ENCODE results near the gene PRM2.

PRM2 gene

DNA sequence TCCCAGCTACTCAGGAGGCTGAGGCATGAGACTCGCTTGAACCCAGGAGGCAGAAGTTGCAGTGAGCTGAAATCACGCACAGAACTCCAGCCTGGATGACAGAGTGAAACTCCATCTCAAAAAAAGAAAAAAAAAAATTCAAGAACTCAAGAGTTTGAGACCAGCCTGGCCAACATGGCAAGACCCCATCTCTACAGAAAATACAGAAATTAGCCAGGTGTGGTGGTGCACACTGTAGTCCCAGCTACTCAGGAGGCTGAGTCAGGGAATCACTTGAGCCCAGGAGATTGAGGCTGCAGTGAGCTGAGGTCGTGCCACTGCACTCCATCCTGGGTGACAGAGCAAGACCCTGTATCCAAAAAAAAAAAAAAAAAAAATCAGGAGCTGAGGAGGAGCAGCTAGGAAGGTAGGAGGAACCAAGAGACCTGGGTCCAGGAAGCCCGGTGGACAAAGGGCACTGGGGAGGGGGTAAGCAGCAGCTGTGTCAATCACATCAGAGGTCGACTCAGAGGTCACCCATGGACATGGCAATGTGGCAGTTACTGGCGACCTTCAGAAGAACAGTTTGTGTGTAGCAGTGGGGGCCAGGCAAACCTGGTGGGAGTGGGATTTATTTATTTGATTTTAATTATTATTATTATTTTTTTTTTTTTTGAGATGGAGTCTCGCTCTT is 15.9 kb upstream of the PRM2 start:
- no peak overlapping the region for H3K4me3 ChIP-seq (ENCODE audit: low read depth, low read length)
- H3K4me1 ChIP-seq (ENCODE audit: control insufficient read depth, insufficient read depth, low read length): no peaks in the 10 kb centered on the region; the same call in 1 of the 2 replicates
- H3K9me3 ChIP-seq (ENCODE audit: control insufficient read depth, insufficient read depth, low read depth, low read length): no peaks in the 10 kb centered on the region
- no peak overlapping the region for H3K27ac ChIP-seq (ENCODE audit: extremely low read depth, low read depth, low read length)
- H3K36me3 ChIP-seq (ENCODE audit: control insufficient read depth in 2 of 2, insufficient read depth in 1 of 2, low read length in 2 of 2): no peaks in the 10 kb centered on the region
- TF ChIP-seq ZNF629 (tag by site-specific recombination; IDR thresholded peaks at IDR 0.05) (no peak), SETDB1 (IDR thresholded peaks at IDR 0.05; ENCODE audit: insufficient read length, low read length) (no peak), OVOL3 (tag by site-specific recombination; IDR thresholded peaks at IDR 0.05) (no peak), ZNF610 (tag by site-specific recombination; IDR thresholded peaks at IDR 0.05; ENCODE audit: borderline replicate concordance) (no peak)
- TF ChIP-seq, protein P1, sequence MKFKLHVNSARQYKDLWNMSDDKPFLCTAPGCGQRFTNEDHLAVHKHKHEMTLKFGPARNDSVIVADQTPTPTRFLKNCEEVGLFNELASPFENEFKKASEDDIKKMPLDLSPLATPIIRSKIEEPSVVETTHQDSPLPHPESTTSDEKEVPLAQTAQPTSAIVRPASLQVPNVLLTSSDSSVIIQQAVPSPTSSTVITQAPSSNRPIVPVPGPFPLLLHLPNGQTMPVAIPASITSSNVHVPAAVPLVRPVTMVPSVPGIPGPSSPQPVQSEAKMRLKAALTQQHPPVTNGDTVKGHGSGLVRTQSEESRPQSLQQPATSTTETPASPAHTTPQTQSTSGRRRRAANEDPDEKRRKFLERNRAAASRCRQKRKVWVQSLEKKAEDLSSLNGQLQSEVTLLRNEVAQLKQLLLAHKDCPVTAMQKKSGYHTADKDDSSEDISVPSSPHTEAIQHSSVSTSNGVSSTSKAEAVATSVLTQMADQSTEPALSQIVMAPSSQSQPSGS (tag by site-specific recombination; IDR thresholded peaks at IDR 0.05; ENCODE audit: low read depth): no peak
- TF ChIP-seq, protein P2, sequence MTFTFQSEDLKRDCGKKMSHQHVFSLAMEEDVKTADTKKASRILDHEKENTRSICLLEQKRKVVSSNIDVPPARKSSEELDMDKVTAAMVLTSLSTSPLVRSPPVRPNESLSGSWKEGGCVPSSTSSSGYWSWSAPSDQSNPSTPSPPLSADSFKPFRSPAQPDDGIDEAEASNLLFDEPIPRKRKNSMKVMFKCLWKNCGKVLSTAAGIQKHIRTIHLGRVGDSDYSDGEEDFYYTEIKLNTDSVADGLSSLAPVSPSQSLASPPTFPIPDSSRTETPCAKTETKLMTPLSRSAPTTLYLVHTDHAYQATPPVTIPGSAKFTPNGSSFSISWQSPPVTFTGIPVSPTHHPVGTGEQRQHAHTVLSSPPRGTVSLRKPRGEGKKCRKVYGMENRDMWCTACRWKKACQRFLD (tag by site-specific recombination; IDR thresholded peaks at IDR 0.05): no peak
- ChIA-PET CTCF (interaction anchor here (0.7 to 1.0 kb wide), 2 partner anchors 18 to 245 kb away, joined by 3 read pairs; no protein-coding TSS in a partner anchor), POLR2A (no interaction called here)

DNA sequence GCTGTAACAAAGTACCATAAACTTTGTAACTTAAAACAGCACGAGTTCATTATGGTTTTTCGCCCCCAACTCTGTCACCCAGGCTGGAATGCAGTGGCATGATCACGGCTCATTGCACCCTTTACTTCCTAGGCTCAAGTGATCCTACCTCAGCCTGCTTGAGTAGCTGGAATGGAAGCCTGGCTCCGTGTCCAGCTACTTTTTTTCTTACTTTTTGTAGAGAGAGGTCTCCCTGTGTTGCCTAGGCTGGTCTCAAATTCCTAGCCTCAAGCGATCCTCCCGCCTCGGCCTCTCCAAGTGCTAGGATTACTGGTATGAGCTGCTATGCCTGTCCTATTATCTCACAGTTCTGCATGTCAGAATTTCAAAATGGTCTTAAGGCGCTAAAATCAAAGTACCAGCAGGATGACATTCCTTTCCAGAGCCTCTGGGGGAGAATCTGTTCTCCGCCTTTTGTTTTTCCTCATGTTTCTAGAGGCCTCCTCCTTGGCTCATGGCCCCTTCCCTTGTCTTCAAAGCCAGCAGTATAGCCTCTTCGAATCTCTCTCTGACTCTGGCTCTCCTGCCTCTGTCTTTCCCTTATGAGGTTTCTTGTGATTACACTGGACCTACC is 14.9 kb upstream of the PRM2 start:
- TF ChIP-seq OSR2 (tag by site-specific recombination; IDR thresholded peaks at IDR 0.05): peak; percentile 61
- TF ChIP-seq ZSCAN23 (tag by site-specific recombination; IDR thresholded peaks at IDR 0.05): no peak
- TF ChIP-seq, protein P3, sequence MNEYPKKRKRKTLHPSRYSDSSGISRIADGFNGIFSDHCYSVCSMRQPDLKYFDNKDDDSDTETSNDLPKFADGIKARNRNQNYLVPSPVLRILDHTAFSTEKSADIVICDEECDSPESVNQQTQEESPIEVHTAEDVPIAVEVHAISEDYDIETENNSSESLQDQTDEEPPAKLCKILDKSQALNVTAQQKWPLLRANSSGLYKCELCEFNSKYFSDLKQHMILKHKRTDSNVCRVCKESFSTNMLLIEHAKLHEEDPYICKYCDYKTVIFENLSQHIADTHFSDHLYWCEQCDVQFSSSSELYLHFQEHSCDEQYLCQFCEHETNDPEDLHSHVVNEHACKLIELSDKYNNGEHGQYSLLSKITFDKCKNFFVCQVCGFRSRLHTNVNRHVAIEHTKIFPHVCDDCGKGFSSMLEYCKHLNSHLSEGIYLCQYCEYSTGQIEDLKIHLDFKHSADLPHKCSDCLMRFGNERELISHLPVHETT (tag by site-specific recombination; IDR thresholded peaks at IDR 0.05): no peak
- TF ChIP-seq ZNF121 (tag by site-specific recombination; IDR thresholded peaks at IDR 0.05): no peak
- Histone ChIP-seq H3K36me3 (ENCODE audit: control insufficient read depth in 2 of 2, insufficient read depth in 1 of 2, low read length in 2 of 2) (no peaks in the 10 kb centered on the region), H3K27ac (ENCODE audit: extremely low read depth, low read depth, low read length) (no peak overlapping the region), H3K4me1 (ENCODE audit: control insufficient read depth, insufficient read depth, low read length) (no peaks in the 10 kb centered on the region; the same call in 1 of the 2 replicates), H3K4me3 (ENCODE audit: low read depth, low read length) (no peak overlapping the region), H3K9me3 (ENCODE audit: control insufficient read depth, insufficient read depth, low read depth, low read length) (no peaks in the 10 kb centered on the region)
- POLR2A ChIA-PET: interaction anchor here (1.1 to 1.4 kb wide), 2 partner anchors 31 to 36 kb away, joined by 3 to 7 read pairs; partner anchors contain the start of gene SOCS1
- CTCF ChIA-PET: interaction anchor here (0.8 to 1.0 kb wide), 2 partner anchors 19 to 328 kb away, joined by 3 read pairs; no protein-coding TSS in a partner anchor

DNA sequence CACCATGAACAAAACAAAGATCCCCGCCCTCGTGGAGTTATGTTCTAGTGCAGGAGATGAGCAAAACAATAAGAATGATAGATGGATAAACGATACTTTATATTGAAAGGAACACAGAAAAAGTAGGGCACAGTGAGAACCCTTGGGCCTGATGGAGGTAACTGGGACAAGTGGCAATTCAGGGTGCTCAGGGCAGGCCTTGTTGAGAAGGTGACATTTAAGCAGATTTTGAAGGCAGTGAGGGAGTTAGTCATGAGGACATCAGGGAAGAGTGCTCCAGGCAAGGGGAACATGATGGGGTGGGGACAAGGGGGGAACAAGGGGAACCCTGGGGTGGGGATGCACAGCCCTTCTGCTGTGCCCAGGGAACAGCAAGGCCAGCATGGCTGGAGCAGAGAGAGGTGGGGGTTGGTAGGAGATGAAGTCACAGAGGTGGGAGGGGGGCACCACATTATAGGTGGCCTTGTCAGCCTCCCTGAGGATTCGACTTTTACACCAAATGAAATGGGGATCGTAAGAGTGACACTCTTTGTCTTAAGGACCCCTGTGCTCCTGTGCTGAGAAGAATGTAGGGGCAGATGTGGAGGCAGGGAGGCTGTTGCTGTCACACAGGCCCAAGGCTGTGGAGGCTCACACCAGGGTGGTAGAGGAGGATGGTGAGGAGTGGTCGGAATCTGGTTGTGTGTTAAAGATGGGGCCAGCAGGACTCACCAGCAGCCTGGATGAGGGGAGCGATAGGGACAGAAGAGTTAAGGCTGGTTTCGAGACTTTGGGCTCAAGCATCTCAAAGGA is 14.0 kb upstream of the PRM2 start:
- Histone ChIP-seq H3K27ac (ENCODE audit: extremely low read depth, low read depth, low read length) (no peak overlapping the region), H3K4me1 (ENCODE audit: control insufficient read depth, insufficient read depth, low read length) (no peaks in the 10 kb centered on the region; the same call in 1 of the 2 replicates), H3K9me3 (ENCODE audit: control insufficient read depth, insufficient read depth, low read depth, low read length) (no peaks in the 10 kb centered on the region), H3K36me3 (ENCODE audit: control insufficient read depth in 2 of 2, insufficient read depth in 1 of 2, low read length in 2 of 2) (no peaks in the 10 kb centered on the region), H3K4me3 (ENCODE audit: low read depth, low read length) (no peak overlapping the region)
- no peak for TF ChIP-seq ZNF76 (tag by site-specific recombination; IDR thresholded peaks at IDR 0.05; ENCODE audit: borderline replicate concordance, low read depth)
- TF ChIP-seq, protein P4, sequence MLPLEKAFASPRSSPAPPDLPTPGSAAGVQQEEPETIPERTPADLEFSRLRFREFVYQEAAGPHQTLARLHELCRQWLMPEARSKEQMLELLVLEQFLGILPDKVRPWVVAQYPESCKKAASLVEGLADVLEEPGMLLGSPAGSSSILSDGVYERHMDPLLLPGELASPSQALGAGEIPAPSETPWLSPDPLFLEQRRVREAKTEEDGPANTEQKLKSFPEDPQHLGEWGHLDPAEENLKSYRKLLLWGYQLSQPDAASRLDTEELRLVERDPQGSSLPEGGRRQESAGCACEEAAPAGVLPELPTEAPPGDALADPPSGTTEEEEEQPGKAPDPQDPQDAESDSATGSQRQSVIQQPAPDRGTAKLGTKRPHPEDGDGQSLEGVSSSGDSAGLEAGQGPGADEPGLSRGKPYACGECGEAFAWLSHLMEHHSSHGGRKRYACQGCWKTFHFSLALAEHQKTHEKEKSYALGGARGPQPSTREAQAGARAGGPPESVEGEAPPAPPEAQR (tag by site-specific recombination; IDR thresholded peaks at IDR 0.05): no peak
- no peak for TF ChIP-seq ZNF146 (tag by site-specific recombination; IDR thresholded peaks at IDR 0.05)
- TF ChIP-seq ZNF350 (tag by site-specific recombination; IDR thresholded peaks at IDR 0.05): no peak
- TF ChIP-seq, protein P5, sequence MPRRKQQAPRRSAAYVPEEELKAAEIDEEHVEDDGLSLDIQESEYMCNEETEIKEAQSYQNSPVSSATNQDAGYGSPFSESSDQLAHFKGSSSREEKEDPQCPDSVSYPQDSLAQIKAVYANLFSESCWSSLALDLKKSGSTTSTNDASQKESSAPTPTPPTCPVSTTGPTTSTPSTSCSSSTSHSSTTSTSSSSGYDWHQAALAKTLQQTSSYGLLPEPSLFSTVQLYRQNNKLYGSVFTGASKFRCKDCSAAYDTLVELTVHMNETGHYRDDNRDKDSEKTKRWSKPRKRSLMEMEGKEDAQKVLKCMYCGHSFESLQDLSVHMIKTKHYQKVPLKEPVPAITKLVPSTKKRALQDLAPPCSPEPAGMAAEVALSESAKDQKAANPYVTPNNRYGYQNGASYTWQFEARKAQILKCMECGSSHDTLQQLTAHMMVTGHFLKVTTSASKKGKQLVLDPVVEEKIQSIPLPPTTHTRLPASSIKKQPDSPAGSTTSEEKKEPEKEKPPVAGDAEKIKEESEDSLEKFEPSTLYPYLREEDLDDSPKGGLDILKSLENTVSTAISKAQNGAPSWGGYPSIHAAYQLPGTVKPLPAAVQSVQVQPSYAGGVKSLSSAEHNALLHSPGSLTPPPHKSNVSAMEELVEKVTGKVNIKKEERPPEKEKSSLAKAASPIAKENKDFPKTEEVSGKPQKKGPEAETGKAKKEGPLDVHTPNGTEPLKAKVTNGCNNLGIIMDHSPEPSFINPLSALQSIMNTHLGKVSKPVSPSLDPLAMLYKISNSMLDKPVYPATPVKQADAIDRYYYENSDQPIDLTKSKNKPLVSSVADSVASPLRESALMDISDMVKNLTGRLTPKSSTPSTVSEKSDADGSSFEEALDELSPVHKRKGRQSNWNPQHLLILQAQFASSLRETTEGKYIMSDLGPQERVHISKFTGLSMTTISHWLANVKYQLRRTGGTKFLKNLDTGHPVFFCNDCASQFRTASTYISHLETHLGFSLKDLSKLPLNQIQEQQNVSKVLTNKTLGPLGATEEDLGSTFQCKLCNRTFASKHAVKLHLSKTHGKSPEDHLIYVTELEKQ (tag by site-specific recombination; IDR thresholded peaks at IDR 0.05; ENCODE audit: borderline replicate concordance): no peak
- TF ChIP-seq ZBTB20 (tag by site-specific recombination; IDR thresholded peaks at IDR 0.05): no peak
- TF ChIP-seq, protein P6, sequence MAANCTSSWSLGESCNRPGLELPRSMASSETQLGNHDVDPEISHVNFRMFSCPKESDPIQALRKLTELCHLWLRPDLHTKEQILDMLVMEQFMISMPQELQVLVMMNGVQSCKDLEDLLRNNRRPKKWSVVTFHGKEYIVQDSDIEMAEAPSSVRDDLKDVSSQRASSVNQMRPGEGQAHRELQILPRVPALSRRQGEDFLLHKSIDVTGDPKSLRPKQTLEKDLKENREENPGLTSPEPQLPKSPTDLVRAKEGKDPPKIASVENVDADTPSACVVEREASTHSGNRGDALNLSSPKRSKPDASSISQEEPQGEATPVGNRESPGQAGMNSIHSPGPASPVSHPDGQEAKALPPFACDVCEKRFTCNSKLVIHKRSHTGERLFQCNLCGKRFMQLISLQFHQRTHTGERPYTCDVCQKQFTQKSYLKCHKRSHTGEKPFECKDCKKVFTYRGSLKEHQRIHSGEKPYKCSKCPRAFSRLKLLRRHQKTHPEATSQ (tag by site-specific recombination; IDR thresholded peaks at IDR 0.05): no peak
- CTCF ChIA-PET: no interaction called here
- POLR2A ChIA-PET: interaction anchor here (1.1 to 1.4 kb wide), 2 partner anchors 30 to 35 kb away, joined by 3 to 7 read pairs; partner anchors contain the start of gene SOCS1

All from HEK293 (cell line).